Activated gamma-delta T cell treated with Interleukin-2 at 50 U/mL for 16 hours (primary cell): Measurements from ENCODE around the gene SLC22A23.

Source experiments
- DNase-seq: peaks from one replicate; pipeline ENCODE4 v3.0.0-alpha.2; 2020

Gene SLC22A23

DNA sequence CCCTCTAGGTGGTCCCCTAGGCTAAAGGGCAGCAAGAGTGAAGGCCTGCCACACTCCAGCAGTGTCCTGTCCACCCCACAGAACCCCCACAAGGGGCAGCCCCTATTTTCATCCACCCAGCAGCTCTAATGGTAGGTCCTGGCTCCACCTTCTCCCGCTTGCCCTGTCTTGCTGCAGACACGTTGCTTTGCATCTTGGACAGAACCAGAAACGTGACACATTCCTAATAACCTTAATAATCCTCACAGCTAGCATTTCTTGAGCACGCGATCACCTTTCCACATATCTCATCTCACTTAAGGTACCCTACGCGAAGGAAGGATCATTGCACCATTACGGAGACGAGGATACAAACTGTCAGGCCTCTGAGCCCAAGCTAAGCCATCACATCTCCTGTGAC lies 11.7 kb upstream of the SLC22A23 start:
- no peak for DNase-seq

DNA sequence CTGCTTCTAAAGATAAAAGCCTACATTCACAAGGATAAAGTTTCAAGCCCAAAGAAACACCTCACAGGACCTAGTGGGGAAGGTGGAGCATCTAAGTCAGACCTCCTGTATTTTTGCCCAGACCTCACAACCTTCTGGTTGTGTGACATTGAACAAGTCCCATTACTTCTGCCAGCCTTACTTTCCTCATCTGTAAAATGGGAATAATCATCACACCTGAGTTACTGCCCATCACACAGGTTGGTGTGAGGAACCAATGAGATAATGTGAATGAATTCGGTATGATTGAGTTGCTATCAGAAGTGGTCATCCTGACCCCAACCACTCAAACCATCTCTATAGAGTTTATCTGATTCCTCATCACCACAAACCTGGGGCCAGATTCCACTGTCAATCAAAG lies 11.1 kb upstream of the SLC22A23 start:
- DNase-seq = no peak

DNA sequence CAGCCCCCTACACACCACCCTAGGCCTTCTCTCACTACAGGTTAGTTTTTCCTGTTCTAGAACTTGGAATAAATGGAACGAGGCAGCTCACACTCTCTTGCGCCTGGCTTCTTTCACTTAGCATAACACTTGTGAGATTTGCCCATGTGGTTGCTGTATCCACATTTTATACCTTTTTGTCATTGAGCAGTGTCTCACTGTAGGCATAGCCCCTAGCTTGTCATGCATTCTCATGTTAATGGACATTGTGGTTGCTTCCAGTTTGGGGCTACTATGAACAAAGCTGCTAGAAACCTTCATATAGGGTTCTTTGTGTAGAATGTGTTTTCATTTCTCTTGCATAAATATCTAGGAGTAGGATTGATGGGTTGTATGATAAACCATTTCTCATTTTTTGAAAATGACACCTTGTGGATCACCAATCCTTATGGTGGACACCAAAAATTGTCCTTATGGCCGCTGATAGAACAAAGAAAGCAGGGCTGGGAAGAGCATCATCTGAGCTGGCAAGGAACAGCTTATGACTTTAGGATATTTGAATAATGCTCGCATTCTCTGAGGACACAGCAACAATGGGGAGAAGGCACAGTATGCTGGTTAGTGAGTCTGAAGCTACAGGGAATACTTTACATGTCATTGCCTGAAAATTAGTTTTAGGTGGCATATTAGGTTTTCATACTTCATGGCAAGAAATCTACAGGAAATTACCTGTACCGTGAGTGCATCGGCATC lies 9.8 kb upstream of the SLC22A23 start:
- no peak for DNase-seq

DNA sequence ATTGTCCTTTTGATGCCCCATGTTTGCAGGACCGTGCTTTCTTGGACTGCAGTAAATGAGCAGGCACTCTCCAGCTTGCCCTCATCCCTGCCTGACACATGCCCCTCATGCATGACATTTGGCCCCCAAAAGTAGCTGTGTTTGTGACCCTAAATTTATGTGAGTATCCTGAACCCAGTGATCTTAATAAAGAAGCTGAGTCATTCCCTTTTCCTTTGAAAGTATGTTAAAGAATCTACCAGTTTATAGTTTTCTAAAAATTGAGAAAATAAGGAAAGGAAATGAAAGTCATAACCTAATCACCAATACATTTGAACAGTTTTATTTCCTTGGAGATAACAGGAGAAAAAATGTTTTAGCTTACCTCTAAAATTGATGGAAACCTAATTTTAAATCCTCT lies 3.4 kb upstream of the SLC22A23 start:
- no peak for DNase-seq

DNA sequence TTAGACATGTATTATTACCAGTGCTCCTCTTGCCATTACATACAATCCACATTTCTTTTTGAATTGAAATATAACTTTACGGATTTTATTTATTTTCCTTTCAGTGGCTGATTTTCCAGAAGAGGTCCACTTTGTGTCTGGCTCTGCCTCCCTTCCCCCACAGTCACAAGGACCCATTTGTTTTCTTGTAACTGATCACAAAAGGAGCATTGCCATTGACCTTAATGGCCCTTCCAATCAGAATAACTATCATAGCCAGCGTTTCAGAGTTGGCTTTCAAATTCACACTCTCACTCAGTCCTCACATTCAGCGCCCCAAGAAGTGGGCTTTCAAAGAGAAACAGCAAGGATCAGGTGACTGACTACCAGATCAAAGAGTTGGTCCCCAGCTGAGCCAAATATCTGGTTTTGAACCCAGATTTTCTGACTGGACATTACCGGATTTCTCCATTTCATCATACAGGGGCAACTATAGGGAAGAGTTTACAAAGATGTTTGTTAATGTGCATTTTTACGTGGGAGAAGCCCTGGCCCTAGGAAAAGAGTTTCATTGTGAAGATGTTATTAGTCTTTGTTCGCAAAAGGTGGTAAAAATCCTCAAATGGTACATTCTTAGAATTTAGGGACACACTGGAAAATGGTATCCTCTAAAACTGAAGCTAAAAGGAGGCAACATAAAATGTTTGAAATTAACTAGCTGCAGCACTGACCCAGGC lies 2.0 kb upstream of the SLC22A23 start:
- no peak for DNase-seq

DNA sequence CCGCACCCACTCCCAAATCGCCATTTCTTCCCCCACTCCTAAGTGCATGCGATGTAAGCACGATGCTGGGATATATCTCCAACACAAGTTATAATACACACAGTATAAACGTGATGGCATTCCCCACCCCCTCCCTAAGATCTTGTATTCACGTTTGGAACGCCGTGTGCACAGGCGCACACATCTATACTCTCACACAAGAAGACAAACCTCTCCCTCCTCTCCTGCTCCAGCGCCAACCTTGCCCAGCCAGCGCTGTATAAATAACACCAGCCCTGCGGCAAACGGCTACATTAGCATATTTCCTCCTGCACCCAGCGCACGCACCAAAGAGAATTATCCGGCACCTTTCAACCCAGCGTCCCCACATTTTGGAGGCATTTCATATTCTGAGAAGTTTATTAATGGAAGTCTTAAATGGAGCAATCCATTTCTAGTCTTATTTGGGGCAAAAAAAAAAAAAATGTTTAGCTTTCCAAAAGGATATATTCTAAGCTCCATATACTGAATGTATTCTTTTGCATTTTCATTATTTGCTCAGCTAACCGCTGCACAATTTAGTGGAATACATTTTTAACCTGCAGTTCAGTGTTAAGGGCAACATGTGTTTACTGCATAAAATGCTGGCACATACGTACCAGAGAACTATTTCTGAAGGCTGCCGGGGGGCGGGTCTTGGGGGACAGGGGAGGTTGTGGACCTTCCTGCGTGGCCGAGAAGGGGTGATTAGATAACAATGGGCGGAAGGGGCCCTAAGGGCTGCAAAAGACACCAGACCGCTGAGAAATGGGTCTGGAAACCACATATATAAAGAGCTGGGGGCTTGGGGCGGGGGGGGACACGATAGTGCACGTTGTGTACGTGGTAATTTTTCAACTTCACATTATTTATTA lies 1.1 kb upstream of the SLC22A23 start:
- DNase-seq = no peak

DNA sequence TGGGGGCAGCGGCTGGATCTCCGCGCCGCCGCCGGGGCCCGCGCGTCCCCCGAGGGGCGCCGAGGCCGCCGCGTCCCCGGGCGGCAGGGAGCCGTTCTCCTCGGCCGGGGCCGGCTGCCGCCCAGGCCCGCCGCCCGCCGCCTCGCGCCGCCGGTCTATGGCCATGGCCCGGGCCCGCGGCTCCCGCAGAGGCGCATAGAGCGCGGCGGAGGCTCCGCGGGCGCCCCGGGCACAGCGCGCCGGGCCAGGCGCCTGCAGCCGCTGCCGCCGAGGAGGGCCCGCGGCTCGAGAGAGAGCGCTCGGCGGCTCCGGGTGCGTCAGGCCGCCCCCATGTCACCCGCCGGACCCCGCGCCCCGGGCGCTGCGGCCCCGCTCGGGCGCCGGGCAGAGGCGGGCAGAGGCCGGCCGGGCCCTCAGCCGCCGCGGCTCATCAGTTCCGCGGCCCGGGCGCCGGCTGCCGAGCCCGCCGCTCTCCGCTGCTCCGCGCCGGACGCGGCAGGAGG lies 404 bp downstream of the SLC22A23 start:
- no peak for DNase-seq

DNA sequence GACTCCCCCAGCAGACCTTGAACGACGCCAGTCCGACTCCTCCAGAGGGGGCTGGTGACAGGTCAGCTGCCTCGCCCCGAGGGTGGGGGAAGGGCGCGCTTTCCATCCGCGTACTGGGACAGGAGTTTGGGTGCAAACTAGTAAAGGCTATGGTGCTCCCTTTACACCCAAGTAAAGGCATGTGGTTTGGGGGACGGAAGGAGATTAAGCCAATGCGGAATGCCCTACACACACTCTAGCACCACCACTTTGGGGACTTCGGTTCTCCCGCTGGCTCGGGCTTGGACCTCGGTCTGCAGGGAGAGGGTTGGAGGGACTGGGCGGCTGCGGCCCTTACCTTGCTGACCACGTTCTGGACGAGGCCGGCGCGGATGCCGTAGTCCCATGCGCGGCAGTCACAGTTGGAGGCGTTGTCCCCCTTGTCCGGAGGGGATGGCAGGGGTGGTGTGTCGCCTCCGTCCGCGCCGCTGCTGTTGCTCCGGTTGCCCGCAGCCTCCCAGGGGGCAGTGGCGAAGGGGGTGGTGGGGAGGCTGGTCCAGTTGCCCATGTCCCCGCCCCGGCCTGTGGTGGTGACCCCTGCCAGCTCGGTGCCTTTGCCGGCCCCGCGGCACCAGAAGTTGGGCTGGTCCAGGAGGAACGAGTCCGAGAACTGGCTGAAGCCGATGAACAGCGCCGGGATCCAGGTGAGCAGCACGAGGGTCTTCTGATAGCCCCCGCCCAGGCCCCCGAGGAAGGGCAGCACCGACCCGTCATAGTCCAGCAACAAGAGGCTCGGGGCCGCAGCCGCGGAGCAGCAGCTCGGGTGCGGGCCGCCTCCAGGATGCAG lies 1.1 kb downstream of the SLC22A23 start:
- no peak for DNase-seq

DNA sequence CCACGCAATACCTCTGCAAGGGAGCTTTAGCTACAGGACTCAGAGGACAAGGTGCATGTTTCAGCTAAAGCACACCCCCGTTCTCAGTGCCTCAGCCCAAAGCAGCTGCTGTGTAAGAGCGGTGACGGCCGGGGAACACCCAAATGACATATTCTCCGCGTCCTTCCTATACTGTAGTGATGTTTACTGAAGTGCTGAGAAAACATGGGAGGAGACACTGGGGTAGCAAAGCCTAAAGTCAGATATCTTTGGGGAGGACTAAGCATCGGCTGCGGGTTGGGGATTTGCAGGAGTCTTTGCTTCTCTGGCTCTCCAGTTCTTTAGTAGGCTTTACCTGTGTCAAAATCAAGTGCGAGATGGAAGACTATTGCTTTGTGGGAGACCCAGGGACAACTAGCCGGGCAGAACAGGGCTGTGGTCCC lies 1.7 kb downstream of the SLC22A23 start:
- no peak for DNase-seq

DNA sequence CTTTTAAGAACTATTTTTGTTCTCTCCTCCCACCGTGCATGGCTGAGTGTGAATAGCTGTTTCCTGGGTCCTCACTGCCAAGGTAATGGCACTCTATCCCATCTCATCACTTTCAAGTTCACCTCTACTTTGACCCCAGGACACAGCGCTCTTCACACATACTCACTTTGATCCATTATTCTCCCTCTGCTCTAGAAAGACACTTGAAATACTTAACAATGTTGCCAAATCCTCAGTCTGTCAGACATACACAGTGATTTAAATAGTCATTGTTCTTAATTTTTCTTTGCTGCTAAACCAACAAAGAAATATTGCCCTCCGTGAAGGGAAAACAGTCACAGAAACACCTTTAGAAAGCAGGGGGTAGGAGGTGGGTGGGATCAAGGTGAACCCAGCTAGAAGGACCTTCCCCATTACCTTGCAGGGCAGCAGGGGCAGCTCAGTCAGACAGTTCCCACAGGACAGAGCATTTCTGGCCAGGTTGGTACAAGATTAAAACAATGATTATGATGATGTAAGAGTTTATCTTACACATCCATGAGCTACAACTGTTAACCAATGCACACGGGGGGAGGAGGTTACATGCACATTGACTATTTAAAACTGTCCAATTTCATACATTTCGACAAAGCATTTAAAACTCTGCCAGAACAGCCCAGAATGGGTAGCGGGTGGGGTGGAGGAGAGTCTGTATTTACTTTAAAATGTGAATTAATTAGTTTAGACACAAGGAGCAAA lies 2.4 kb downstream of the SLC22A23 start:
- no peak for DNase-seq

DNA sequence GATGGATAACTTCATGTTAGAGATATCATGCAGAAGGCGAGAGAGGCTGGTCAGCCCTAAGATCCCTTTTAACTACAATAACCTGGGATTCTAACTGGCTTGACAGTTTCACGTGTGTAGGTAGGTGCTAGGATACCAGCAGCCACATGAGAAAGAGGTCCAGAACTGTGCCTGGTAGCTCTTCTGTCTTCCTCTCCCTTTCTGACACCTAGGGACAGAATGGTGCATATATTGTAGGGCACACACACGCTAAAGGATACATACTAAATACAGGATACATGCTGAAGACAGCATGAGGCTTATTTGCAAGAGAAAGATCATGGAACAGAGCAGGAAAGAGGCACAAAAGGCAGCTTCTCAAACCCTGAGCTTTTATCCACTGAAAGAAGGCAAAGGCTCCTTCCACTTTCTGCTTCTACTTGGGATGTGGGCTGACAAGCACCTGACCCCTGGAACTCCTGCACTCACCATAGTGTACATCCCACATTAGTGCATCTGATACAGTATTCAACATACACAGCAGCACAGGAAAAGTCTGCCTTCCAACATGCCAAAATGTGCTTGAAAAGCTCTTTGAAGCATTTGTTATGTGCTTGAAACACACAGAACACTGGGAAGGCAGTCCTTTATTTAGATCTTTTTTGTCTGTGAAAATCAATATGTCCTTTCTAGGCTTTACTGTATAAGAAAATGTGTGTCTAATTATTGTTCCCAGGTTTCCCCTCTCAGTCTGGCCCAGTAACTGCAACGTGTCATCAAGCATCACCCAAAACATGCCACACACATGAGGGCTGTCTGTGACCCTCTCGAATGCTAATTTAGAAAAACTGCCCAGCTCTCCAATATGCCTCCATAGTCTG lies 3.2 kb downstream of the SLC22A23 start:
- DNase-seq = no peak

DNA sequence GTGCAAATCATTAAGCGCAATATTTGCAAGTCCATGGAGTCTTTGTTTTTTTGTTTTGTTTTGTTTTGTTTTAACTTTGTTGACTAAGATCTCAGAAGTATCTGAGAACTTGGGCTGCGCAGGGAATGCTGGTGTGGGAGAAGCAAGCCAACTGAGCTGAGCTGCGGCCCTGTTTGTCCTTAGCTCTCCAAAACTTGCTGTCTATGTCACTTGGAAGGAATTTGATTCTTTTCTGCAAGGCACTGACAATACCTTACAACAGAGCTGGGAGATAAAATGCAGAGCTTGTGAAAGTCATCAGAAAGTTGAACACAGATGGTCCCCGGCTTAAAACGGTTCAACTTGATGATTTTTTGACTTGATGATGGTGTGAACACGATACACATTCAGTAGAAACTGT lies 5.4 kb downstream of the SLC22A23 start:
- no peak for DNase-seq

DNA sequence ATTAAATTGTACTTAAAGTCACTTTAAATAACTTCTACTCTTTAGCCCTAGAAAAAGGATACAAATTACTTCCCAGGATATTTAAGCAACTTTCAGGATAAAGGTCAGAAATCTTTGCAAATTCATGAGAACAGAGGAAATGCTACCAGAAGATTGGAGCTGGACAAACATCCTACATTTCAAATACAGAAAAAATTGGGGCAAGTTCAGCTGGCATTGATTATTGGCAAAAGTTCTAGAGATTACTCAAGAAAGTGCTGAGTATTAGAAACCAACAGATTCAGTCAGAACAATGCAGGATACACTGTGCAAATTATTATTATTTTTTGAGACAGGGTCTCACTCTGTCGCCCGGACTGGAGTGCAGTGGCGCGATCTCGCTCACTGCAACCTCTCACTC lies 6.0 kb downstream of the SLC22A23 start:
- no peak for DNase-seq

DNA sequence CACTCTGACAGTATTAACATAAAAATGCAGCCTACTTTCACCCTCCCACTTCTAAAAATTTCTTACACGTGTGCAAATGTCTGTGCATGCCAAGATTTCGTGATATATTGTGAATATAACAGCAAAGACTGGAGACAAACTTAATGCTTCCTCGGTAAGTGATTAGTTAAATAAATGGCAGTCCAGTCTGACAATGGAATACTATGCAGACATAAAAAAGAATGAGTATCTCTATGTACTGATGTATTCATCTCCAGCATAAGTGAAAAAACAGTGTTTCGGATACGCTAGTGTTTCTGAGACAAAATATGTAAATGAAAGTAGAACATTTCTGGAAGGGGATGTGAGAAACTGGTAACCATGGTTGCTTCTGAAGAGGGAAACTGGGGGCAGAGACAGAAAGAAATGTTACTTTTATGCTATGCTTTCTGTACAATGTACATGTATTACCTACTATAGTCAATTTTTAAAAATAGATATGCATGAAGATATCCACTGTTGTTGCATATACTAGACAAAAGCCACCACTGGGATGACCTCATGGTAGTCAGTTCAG lies 7.0 kb downstream of the SLC22A23 start:
- no peak for DNase-seq

DNA sequence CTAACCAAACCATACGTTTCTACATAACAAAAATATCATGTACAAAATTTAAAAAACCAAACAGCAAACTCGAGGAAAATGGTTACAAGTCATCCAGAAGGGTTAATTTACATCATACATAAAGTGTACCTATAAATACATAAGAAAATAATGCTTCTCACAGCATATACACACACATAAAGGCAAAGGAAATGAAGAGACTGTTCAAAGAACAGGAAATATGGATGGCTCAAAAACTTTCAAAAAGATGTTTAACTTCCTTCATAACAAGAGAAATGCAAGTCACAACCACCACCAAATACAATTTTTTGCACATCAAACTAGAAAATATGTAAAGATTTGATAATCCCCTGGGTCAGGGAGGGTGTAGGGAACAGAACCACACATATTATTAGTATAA lies 7.5 kb downstream of the SLC22A23 start:
- no peak for DNase-seq

DNA sequence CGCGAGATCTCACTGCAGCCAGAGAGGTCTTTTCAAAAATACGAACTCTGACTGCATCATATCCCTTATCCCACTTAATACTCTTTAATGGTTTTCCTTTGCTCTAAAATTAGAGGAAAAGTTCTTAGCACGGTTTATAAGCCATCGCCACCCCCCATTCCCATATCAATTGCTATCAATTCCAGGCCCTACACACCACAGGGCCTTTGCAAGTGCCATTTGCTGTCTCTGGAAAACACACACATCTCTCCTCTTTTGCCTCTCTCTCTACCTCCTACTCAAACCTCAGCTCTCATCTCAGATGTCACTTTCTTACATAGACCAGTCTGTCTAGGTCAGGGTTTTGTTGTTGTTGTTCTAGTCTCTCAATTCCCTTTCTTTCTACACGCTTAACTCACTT lies 9.8 kb downstream of the SLC22A23 start:
- no peak for DNase-seq

DNA sequence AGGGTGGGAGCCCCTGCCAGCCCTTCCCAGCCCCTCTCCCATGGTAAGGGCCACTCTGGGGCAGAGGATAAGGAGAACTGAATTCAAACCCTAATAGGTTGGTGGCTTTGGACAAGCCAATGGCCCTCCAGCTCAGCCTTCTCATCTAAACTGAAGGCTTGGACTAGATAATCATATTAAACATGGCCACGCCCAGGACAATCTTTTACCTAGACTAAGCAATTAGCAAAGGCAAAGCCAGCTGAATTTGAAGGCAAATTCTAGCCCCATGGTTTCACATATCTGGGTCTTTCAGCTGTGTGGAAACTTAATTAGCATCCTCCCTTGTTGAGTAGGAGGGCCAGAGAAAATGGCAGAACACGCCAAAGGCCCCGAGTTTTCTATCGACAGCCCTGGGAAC lies 10.7 kb downstream of the SLC22A23 start:
- DNase-seq = no peak

DNA sequence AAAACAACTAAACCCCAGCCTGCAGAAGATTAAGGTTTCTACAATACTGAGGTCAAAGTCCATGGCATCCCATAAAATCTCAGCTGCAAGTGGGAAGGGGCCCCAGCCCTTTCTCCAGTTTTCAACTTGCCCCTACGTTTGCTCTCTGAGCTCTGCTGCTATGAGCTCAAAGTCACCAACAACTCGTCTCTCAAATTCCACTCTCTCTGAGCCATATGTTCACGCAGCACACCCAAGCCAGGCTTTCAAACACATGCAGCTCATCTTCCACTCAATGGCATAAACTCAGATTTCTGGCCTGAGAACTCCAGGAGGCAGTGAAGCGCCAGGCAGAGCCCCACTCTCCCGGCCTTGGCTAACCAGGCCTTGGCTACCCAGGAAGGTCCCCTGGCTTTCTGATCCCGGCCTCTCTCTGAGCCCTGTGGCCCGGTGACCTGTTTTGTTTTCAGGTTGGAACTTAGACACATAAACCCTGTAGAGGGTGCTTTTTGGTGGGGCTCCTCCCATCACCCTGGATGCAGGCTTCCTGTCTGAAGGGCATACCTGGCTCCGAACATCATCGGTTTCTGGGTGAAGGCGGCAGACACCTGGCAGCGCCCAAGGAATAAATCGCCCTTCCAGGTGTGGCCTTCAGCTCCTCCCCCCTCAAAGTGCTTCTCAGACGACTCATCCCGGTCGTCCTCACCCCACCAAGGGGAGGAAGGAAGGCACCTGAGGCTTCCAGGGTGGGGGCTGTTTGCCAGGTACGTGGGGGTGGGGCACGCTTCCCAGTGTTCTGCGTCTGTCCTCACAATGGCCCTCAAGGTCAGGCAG lies 12.4 kb downstream of the SLC22A23 start:
- no peak for DNase-seq

DNA sequence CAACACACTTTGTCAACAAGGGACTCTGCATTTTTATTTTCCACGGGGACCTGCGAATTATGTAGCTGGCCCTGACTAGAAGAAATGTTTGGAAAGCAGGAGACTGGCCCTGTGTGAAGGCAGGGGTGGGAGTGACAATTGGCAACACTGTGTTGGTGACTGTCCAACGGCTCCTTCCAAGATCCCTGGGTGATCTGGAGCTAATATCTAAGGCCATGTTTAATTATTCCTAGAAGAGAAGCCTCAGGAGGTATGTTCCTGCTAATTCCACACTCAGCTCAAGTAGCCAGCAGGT lies 13.7 kb downstream of the SLC22A23 start:
- no peak for DNase-seq
